Epithelial cell of prostate (primary cell): Measurements from ENCODE around the gene KCNQ1OT1.

Experiments used
- DNase-seq: peaks from one replicate; pipeline ENCODE4 v3.0.0-alpha.2; 2011; ENCODE audit warnings: low read depth, low spot score
- H3K27ac ChIP-seq: fragments of 450-650 bp; 2 replicates; pipeline ENCODE4 v1.5.1; 2017; ENCODE audit warnings: mild to moderate bottlenecking

The KCNQ1OT1 gene

DNA sequence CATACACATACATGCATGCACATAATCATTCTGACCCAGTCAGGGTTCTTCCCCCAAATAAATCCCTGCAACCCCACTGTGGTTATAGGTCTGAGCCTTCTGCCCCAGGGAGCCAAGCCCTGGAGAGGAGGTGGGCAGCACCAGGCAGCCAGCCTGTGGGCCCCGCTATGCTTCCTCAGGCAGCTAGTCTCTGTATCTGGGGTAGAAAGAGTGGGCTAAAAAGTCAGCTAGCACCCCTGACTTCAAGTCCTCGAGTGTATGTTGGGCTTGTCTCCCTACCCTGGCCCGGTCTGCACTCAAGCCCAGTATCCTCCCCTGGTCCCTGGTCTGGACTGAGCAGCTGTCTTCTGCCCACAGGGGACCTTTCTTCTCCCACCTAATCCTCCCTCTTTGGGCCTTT, 28.0 kb downstream of the KCNQ1OT1 start:
- no peak for DNase-seq
- H3K27ac ChIP-seq: no peak overlapping the region

- no peak overlapping the region for H3K27ac ChIP-seq
- no peak for DNase-seq
Measured at GRCh38 chr11:2670541-2671100, 29.2 kb downstream of the KCNQ1OT1 start.

DNA sequence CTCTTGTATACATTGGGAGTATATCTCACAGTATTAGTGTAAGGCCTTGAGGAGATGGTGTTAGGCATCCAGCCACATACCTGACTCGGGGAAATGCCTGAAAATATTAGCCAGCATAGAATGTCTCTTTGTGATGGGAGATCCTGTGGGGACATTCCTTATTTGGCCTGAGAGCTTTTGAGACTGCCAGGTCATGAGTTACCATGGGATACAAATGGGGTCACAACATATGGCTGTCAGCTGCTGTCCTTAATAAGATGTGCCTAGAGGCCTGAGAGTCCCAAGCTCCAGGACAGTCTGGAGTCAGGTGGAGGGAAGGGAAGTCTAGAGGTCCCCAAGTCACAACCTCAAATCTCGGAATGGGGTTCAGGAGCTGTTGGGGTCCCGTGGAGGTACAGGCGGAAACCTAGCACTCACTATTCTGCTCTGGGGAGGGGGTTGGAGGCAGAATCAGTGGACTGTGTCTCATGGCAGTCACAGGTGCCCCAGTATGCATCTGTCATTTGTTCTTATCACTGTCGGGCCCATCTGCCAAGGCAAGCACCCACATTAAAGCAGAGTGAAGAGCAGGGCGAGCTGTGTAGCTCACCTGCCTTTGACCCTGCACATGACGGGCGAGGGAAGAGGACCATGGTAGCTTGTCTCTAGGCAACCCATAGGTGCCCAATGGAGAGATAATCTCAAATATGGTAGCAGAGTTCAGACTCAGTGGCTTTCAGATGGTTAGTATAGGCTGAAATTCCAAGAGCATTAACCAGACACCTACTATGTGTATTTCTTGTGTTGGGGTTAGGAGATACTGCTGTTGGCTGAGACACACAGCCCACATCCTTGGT, 29.9 kb downstream of the KCNQ1OT1 start:
- H3K27ac ChIP-seq: no peak overlapping the region
- DNase-seq: no peak

- H3K27ac ChIP-seq: no peak overlapping the region
- DNase-seq: no peak
Measured at GRCh38 chr11:2668876-2669275, 30.9 kb downstream of the KCNQ1OT1 start.

DNA sequence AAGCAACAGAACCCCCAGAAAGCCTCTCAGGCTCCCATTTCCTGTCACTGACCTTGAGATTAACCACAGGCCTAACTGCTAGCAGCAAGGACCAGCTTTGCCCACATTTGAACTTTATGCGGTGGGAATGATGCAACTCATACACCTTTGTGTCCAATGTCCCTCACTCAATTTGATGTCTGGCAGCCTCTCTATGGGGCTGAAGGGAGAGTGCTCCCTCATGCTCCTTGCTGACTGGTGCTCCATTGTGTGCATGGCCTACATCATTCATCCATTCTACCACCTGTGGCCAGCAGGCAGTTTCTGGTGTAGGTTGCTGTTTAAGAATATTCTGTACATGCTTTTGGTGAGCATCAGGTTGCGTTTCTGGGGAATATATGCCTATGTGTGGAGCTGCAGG, 31.9 kb downstream of the KCNQ1OT1 start:
- DNase-seq: no peak
- no peak overlapping the region for H3K27ac ChIP-seq

GRCh38 chr11:2666828-2667570, 32.8 kb downstream of the KCNQ1OT1 start:
- DNase-seq: no peak
- H3K27ac ChIP-seq: no peak overlapping the region

GRCh38 chr11:2666401-2666741, 33.4 kb downstream of the KCNQ1OT1 start:
- no peak overlapping the region for H3K27ac ChIP-seq
- no peak for DNase-seq

DNA sequence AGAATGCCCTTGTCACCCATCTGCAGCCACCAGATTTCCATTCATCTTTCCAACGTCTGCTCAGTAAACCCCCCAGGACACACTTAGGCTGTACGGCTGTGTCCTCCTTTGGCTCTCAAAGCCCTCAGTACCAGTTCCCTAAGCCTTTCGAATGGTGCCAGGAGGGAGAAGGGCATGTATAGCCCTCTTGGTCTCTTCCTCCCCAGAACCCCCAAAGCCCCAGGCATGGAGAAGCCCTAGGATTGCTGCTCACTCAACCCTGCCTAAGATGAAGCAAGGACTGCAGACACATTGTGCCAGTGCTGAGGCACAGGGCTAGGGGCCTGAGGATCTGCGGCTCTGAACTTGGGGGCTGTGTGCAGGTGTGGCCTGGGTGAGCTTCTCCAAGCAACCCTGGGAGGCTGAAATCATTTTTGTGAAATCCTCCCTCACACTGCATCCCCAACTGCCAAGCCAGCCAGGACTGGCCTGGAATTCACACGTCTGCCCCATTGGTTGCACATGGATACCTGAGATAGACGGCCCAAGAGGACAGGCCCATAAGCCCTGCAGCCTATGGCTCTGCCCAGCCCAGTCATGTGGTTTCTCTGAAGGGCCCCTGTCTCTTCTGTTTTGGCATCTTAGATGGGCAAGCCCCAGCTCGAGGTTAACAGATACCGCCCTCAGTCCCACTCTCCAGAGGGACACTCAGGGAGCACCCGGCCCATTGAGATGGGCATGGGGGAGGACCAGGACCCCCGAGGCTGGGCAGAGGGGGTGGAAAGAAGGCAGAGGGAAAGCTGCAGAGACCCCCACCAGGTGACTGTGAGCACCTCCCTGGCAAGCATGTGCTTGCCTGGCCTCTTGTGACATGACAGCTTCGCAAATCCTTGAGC, 34.0 kb downstream of the KCNQ1OT1 start:
- no peak overlapping the region for H3K27ac ChIP-seq
- no peak for DNase-seq

DNA sequence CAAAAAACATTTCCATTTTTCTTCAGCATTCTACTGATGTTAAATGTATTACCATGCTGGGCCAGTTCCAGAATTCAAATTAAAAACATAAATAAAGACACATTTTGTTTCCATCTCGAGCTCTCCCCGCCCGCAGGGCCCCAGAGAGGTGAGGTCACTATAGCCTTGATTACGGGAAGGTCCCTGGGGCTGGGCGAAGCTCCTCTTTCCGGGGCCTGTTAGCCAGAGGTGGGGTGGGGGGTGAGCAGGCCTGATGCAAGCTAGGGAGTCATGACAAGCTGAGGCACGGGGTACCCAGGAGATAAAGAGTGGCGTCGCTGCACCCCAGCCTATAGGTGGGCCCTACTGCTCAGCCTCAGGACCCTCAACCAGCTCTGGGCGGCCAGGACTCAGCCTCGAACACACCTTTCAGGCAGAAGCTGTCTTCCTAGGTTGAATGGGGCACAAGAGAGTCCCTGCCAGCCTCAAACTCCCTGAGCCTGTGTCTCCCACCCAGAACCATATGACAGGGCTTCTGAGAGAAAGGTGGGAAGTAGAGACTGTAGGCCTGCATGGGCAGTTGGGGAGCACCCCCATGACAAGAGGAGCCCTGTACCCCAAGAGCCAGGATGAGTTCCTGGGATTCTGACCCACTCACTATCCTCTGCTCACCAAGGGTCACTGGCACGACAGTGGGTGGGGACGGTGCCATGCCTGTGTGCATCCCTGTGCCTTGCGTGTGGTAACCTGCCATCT, 34.8 kb downstream of the KCNQ1OT1 start:
- no peak overlapping the region for H3K27ac ChIP-seq
- DNase-seq: no peak

GRCh38 chr11:2664376-2664775, 35.4 kb downstream of the KCNQ1OT1 start:
- no peak overlapping the region for H3K27ac ChIP-seq

GRCh38 chr11:2663915-2664314, 35.9 kb downstream of the KCNQ1OT1 start:
- no peak overlapping the region for H3K27ac ChIP-seq
- DNase-seq: no peak

More at GRCh38 chr11:2664376-2664775, 35.4 kb downstream of the KCNQ1OT1 start:
- no peak for DNase-seq

DNA sequence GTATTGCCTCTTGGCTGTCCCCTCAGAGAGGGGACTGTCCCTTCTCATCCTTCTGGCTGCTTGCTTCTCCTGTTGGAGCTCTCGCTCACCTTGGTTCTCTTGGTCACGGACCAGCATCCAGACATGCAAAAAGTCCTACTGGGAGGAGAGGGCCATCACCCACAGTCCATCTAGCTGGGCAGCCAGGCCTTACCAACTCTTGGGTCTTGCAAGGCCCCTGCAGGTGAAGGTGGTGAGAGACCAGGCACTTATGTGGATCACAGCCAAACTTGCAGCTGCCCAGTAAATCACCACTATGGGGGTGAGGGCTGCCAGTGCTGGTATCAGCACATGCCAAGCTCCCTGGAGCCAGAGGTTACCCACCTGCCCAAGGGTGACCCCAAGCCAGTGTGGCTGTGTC, 36.3 kb downstream of the KCNQ1OT1 start:
- DNase-seq: no peak
- no peak overlapping the region for H3K27ac ChIP-seq

DNA sequence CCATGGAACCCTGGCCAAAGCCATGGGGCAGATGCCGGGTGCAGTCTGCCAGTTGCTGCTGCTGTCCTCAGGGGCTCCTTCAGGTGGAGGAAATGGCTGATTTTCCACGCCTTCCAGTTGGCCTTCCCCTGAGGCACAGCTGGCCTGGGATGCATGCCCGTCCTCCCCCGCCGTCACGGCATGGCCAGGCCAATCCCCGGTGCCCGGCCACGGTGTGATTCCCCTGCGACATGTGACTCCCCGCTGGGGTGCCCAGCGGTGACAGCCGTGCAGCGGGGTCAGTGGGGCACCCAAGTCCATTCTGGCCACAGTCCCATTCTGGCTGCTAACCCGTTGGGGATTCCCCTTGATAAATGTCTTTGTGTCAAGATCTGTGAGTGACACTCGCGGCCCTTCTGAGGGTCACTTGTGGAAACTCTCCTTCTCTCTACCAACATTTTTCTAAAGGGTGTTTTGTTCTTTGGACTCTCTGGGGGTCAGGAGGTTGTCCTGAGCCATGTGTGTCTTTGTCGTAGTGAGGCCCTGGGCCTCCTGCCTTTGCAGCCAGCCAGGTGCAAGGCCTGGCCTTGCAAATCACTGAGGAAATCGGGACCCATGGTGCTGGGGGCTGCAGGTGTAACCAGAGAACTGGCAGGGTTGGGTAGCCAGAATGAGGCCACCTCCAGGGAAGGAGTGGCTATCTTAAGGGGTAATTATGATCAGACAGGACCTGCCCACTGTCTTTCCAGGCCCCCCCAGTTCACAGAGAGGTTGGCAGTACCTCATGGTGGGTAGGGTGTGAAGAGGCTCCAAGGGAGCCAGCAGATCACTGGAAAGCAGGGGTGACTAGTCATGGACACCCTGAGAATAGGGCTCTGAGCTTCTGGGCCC, 37.1 kb downstream of the KCNQ1OT1 start:
- H3K27ac ChIP-seq: no peak overlapping the region
- DNase-seq: no peak

DNA sequence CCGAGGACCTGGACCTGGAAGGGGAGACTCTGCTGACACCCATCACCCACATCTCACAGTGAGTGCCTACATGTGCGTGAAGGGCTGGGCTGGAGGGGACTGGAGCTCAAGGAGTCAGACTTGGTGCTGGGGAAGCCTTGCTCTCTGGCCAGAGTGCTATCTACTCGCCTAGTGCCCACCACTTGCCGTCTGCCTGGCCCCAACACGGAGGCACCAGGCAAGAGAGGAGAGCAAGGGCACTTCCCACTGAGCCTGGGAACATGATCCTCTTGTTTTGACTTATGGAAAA, 37.8 kb downstream of the KCNQ1OT1 start:
- DNase-seq: no peak
- H3K27ac ChIP-seq: no peak overlapping the region

DNA sequence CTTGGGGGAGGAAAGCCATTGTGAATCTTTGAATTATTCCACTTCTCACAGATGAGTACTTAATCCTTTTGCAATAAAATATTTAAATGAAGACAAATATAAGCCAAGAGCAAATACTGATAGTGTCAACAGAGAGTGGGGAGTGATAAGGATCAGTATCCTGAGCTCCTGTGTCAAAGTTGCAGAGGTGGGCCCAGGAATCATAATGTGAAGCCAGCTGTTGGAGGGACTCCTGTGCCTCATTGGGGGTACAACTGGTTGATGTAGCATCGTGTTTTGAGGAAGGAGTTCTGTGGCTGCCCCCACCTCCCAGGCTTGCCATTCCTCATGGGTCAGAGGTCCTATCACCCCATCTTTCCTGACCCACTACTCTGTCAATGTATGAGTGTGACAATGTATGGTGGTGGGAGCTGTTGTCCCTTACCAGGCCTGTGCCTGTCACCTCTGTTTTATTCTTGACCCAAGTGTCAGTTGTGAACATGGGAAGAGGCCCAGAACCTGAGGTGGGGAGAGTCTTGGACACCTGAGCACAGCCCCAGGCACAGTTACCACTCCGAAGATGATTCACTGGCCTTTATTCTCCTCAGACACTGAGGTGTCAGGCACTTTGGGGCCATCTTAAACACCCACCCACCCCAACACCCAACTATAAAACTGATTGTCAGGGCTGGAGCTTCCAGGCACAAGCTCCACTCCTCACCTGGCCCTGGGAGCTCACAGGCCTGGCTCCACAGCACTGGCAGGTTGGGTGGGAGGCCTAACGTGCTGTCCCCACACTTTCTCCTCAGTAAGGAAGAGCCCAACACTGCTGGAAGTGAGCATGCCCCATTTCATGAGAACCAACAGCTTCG, 38.4 kb downstream of the KCNQ1OT1 start:
- H3K27ac ChIP-seq: no peak overlapping the region
- no peak for DNase-seq

- no peak overlapping the region for H3K27ac ChIP-seq
- no peak for DNase-seq
Measured at GRCh38 chr11:2660357-2660939, 39.3 kb downstream of the KCNQ1OT1 start.

DNA sequence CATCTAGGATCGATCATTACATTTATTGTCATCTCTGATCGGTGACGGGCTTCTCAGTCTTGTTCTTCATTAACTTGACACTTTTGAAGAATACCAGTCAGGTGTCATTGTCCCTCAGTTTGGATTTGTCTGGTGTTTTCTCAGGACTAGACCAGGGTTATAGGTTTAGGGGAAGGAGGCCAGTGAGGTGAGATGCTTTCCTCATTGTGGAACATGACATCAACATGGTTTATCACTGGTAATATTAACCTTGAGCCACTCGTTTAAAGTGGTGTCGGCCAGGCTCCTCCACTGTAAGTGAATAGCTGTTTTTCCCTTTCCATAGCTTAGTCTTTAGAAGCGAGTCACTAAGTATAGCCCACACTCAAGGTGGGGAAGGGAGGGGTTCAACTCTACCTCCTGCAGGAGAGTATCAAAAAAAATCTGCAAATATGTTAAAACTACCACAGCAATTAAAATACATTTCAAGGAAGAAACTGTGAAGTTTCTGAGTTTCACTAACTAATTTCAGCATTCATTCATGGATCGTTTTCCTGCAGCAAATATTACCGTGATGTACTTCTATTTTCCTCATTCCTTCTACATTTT, 42.0 kb downstream of the KCNQ1OT1 start:
- H3K27ac ChIP-seq: no peak overlapping the region
- DNase-seq: no peak
